Measurements from ENCODE around the gene EIF2S3B.

EIF2S3B gene

GRCh38 chr12:10554228-10554755 is 48.6 kb downstream of the EIF2S3B start:
- no peak for DNase-seq (ENCODE audit: low spot score)

- DNase-seq (ENCODE audit: low spot score), result no peak
These were observed 49.2 kb downstream of the EIF2S3B start for GRCh38 chr12:10554756-10555481.

DNA sequence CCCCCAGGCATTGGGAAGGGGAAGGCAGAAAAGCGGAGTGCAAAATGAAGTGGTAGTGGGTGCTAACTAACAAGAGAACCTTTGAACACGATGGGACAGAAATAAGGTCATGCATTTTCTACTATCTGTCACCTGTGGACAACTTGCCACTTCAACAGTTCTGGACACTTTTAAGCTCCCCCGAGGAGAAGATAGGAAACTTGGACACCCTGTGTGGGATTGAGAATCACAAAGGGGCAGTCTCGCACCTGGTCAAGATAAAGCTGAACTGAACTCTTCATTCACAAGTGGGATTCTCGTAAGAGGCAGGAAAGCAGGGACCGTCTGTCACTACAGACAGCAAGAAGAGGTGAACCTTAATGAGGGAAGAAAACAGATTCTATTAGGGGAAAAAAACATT is 51.6 kb downstream of the EIF2S3B start:
- DNase-seq (ENCODE audit: low spot score), result no peak

DNA sequence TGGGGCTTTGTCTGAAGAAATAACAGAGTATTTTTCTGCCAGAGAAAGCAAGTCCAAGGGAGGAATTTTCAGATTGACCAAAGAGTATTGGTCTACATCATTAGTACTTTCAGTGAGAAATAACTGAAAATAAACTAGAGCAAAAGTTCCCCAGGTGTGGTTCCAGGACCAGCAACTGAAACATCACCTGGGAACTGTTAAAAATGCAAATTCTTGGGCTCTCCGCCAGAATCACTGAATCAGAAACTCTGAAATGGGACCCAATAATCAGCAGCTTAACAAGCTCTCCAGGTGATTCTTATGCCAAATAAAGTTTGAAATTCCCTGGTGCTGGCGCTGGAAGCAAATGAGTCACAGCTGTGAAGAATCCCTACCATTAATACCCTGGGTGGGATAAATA is 52.1 kb downstream of the EIF2S3B start:
- DNase-seq (ENCODE audit: low spot score), result no peak
